ENCODE measurements around the gene SLC5A10.

SLC5A10 gene

DNA sequence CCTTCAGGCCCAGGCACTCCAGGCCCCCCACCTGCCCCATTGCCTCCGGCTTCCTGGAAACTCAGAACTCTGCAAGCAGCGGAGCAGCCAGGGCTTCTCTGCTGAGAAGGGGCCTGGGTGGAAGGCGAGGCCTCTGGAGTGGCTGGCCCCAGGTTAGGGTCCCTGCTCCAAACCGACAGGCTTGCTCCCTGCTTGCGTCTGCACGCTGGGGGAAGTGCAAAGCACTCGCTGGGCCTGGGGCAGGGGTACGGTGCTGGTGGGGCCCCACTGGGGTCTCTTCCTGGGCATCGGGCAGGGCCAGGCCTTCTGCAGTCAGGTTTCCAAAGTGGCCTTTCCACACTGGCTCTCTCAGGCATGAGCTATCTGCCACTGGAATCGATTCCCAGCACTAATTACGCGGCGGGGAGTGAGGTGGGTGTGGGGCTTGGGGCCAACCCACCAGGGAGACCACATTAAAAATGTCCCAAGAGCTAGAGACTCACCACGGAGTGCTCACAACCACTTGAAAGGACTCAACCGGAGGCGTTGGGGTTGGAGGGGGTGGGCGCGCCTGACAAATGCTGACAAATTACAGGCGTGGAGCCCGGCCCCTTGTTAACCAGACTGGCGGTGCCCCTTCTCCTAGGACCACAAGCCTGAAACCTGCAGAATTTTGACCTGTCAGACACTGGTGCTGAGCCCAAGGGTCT lies 34.7 kb downstream of the SLC5A10 start:
- no peak for DNase-seq

DNA sequence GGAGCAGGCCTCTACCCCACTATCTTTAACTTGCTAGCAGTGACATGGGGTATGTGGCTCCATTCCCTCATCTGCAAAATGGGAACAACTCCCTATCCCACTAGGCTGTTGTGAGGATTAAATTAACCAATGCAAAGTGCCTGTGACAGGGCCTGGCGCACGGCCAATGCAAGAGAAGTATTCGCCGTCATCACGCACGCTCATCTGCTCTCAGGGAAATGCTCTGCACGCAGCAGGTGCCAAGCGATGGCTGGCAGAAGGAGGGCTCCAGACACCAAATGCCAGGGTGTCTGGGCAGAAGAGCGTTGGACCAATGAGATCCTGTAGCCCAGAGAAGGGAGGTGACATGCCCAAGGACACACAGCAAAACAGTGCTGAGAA lies 35.3 kb downstream of the SLC5A10 start:
- peak; percentile 49 for DNase-seq

DNA sequence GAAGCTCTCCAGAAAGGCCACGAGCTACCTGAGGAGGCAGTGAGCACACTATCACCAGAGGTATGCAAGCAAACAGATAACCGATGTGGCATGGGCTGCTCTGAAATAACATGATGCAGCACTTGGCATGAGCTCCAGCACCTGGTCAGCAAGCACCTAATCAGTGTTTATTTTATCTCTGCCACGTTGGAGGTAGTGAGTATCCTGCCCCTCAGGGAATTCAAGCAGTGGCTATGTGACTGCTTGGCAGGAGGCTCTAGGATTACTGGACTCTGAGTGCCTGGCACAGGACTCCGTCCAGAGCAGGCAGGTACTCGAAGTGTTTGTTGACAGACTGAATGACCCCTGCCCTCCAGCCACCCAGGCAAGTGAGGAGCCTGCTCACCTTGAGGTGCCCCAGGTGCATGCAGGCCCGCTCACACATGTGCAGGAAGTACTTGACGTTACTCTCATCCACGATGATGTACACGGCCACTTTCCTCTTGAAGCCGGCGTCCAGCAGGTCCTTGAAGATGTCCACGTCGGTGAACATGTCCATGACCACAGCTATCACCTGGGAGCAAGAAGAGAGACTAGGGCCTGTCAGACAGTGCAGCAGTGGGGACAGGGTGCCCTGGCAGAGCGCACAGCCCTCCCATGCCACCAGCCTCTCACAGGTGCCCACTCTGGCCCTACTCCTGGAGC lies 36.0 kb downstream of the SLC5A10 start:
- DNase-seq: no peak

DNA sequence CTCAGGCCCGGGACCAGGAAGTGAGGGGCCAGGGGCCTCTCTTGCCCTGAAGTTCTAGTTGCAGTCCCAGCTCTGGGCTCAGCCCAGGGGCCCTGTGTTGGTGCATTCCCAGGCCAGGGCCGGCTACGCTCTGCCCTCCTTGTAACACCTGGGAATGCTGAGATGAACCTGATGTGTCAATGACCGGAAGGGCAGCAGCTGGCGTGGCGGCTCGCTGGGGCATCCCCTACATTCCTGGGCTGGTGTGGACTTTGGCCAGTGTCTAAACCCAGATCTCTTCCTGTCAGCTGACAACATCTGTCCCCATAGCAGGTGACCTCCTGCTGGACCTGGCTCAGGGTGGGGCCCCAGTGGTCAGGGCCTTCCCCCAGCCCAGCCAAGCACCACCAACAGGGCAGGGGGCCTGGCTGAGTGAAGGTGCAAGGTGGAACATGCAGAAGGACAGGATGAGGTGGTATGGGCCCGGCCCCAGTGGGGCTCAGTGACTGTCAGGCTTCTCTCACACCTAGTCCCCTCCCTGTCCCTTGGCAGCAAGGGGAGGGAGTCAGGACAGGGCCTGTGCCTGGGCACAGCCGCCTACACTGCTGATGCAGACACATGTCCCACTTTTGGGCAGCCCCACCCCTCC lies 36.7 kb downstream of the SLC5A10 start:
- DNase-seq: no peak

DNA sequence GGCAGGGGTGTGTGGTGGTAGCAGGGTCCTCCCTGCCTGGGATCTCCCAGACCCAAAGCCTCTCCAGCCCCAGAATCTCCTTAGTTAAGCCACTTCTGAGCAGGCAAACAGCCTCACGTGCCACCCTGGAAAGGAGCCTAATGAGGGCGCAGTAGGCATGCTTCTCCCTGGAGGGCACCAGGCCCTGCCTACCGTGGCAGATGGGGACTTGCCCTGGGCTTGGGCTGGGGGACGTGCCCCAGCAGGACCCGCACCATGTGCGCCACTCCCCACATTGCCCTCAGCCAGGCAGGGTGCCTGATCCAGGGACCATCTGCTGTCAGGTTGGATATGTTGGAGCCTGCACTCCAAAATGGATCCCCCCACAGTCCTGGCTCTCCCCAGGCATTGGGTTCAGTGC lies 38.4 kb downstream of the SLC5A10 start:
- peak; percentile 96 for DNase-seq

DNA sequence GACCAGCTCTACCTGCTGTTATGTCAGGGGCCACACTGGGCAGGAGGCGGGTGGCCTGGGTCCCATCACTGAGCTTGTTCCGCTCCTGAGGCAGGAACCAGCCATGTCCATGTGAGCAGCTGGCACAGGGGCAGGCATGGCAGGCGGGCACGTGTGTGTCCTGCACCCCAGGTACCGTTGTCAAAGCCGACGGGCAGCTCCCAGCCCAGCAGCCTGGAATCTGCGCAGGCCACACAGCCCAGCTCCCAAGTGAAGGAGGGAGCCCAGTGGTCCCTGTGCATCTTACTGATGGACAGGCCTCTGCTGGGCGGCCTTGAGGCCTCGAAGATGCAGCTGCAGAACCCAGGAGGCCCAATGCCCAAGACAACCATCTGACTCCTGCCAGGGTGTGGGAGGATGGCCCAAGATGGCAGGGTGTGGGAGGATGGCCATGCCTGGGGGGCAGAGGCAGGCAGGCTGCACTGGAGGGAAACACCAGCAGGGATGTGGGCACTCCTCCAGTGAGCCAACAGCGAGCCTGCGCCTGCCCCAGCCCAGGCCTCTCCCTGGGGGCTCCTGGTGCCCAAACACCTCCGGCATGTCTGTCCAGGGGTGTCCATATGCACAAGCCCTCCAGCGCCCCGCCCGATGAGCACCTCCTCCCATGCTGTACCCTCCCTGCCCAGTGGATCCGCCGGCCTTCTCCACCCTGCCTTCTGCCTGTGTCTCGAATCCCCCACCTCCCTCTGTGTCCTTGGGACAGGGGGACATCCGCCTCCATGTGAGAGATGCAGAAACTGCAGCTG lies 39.8 kb downstream of the SLC5A10 start:
- no peak for DNase-seq

DNA sequence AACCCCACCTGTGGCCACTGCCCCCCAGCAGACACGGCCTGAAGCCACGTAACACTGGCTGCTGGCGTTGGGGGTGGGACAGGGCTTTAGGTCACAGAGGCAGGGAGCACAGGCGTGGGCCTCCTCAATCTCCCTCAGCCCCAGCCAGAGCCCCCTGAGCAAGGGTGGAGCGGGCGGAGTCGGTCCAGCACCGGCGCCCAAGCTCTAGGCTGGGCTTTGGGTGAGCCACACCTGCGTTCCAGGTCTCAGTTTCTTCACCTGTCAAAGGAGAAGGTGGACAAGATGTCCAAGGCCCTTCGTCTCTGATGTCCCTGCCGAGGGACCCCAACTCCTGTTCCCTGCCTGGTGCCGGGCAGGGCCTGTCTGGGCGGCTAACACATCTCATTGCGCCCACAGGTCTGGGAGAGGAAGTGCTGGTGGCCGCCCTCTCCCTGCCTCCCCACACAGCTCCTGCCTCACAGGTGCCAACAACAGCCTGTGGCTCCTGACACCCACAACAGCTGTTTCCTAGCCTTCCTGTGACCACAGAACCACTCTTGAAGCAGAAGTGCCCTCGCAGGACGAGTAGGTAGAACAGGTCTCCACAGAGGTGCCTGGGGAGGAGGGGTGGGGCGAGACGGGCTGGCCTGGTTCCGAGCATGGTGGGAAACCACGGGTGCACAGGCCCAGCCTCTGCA lies 40.6 kb downstream of the SLC5A10 start:
- DNase-seq: peak; percentile 9

DNA sequence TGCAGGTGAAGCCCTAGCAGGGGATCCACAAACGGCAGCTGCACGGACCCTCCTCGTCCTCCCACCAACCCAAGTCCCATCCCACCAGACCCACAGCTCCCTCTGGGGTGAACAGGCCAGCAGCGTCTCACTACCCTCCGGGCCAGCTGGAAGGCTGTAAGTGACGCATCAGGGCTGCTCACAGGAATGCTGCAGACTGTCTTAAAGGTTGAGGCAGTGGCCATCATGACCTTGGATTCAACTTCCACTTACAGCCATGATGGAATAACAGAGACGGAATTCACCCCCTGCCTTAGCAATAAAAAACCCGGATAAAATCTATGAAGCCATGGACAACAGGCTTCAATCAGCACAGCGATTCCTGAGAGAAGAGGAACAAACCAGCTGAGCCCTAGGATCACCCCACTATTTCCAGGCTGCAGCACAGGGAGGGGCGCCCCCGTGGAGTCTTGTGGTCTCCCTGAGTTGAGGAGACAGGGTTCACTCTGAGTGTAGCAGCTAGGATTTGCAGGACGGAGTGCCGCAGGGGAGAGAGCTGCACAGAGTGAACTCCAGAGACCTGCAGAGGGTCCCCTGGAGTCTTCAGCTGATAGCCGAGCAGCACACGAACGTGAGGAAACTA lies 42.1 kb downstream of the SLC5A10 start:
- no peak for DNase-seq

DNA sequence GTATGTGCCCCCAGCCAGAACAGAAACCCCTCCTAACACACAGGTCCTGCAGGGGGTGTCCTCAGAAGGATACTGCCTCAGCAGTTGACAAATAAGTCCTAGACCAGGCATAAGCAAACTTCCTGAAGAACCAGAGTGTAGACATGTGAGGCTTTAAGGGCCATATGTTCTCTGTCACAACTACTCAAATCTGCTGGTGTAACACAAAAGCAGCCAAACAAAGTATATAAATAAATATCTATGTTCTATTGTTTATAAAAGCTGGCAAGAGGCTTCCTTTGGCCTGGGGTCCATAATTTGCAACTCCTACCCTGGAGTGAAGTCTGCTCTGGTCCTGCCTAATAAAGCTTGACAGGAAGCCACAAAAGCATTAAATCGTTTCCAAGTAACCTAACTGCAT lies 42.7 kb downstream of the SLC5A10 start:
- no peak for DNase-seq

DNA sequence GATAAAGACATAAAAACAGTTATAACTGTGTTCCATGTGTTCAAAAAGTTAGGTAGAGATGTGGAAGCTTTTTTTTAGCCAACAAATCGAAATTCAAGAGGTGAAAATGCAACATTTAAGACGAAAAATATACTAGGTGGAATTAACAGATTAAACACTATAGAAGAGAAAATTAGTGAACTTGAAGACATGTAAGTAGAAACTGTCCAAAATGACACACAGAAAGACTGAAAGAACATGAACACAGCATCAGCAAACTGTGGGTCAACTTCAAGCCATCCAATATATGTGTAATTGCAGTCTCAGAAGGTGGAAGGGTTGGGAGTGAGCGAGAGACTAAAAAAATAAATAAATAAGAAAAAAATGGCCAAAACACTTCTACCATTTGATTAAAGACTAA lies 43.3 kb downstream of the SLC5A10 start:
- DNase-seq: no peak

DNA sequence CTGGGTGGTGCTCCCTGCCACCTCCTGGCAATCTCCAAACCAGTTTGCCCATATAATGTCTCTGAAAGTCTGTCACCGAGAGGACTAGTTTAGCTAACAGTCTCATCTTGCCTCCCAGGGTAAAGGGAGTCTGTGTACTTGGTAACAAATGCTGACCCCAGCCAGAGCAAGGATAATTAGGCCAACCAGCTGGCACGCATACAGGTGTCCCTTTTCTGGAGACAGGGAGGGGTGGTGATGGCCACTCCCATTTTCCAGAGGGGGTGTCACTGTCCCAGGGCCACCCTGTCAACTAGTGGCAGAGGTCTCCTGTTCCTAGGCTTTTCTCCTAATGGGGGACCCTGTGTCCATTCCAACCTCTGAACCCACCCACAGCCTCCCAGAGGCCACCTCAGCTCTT lies 44.5 kb downstream of the SLC5A10 start:
- DNase-seq: no peak

DNA sequence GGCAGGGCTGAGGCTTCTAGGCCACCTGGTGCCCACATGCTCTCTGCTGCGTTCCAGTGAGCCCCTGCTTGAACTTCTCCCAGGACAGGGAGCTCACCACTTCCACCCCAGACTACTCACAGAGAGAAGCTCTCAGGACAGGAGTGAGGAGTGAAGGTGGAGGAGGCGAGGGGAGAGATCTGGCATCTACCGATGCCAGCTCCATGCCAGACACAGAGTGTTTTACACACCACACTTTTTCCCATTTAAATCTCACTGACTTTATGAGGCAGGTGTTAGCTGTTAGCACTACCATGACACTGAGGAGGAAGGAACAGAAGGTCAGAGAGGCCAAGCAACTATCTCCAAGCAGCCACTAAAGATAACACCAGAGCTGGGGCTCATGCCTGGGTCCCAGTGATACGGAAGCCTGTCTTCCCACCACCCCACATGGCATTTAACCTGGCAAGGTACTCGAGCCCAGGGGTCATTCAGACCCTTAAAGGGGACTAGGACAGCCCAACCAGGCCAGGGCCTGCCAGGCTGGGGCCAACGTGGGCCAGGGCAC lies 45.8 kb downstream of the SLC5A10 start:
- no peak for DNase-seq

DNA sequence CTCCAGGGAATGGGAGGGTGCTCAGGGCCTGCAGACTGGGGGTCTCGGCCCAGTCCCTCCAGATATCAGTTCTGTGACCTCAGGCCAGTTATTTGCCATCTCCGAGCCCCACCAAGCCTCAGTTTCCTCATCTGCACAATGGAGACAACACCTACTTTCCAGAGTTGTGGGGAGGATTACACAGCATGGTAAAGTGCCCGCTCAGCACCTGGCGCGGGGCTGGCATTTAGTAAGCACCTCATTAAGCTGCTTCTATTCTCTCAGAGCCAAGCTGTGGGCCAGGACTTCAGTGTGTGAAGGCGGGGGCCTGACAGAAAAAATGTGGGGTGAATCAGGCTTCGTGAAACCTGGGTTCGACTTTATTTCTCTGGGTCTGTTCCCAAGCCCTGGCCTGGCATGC lies 47.4 kb downstream of the SLC5A10 start:
- no peak for DNase-seq

DNA sequence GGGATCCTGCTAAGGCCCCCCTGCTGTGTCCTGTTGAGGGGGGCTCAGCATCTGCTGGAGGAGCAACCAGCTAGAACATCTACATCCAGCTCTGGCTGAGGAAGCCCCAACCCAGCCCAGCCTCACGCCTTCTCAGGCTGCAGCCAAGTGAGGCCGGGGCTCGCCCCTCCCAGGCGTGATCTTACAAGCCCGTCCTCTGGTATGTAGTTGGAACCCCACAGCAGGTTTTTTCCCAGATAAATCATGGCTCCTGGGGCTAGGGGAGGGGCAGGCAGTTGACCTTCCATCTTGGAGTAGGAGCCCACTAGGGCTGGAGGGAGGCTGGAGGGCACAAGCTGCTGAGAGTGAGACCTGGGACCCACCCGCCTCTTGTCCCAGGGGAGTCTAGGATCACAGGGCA lies 47.9 kb downstream of the SLC5A10 start:
- no peak for DNase-seq

DNA sequence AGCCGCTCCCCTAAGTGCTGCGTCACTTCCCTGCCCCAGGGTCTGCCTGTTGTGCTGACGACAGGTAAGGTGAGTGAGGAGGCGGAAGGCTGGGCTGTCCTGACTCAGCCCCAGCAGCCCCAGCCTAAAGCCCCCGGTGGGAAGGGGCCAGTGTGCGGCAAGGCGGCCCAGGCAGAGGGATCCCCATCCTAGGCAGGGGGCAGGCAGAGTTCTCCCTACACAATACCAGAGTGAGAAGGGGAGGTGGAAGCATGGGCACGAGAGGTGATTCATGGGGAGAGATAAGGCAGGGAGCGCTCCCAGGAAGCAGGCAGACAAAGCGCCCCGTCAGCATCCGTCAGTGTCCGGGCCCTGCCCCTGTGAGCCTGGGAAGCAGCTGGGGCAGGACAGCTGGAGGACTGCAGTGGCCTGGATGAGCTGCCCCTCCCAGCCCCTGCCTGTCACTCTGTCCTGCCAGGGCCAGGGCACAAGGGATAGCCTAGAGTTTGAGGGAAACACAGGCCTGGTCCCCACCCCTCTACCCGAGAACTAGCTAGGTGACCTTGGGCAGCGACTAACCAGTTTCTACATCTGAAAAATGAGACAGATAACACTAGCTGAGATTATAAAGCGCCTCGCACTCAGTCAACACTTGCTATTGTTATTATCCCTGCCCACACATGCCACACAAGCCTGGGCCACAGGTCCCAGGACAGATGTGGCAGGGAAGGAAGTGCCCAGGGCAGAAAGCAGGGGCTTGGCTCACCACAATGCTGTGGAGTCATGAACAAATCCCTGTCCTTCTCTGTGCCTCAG lies 48.8 kb downstream of the SLC5A10 start:
- no peak for DNase-seq

DNA sequence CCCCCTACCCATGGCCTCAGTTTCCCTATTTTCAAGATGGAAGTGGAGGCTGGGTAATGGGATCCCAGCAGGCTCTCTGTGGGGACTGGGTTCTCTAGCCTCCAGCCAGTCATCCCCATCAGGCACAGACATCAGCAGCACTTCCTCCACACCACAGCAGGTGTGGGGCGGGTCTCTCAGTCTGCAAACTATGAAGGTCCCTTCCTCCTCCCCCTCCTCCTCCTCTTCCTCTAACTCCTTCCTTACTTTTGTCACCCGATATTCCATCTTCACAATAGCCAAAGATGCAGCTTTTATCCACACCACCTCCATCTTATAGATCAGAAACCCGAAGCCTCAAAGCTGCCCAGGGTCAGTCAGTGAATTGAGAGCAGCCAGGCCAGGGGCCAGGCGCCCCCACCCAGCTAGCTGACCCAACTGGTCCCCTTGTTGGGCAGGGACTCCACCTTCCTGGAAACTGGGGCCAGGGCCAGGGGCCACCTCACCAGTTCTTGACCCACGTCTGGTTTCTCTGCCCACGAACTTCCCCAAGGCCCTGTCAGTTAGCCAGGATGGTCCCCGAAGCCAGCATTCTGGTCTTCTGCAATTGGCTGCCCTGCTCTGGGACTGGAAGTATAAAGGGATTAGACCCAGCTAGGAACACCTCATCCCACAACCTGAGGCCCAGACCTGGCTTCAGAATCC lies 50.1 kb downstream of the SLC5A10 start:
- DNase-seq: no peak

DNA sequence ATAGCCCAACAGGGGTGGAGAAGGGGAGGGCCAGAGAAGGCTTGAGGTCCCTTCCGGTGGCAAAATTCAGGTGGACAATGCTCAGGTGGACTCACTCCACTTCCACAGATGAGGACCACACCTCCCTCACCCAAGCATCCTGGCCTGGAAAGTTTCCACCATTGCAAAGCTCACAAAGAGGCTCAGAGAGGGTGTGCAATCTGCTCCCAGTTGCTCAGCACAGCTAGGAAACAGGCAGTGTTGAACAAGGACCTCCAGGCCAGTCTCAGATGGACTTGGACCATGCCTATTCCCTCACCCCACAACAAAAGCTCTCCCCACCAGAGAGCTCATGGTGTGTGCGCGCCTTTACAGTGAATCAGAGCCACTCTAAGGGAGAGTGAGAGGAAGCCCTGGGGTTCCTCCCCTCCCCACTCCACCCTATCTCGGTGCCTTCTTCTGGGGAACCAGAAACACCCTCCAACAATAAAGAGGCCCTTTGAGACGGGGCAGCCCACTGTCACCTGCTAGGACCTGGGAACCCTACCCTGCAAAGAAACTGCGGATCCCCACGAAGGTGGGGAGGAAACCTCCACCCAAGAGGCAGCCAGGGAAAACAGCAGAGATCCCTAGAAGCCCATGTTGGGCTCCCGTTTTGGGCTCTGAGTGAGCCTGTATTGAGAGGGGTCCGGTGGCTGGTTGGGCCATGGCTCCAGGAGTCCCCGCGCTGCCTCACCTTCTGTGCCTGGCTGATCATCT lies 51.0 kb downstream of the SLC5A10 start:
- no peak for DNase-seq

DNA sequence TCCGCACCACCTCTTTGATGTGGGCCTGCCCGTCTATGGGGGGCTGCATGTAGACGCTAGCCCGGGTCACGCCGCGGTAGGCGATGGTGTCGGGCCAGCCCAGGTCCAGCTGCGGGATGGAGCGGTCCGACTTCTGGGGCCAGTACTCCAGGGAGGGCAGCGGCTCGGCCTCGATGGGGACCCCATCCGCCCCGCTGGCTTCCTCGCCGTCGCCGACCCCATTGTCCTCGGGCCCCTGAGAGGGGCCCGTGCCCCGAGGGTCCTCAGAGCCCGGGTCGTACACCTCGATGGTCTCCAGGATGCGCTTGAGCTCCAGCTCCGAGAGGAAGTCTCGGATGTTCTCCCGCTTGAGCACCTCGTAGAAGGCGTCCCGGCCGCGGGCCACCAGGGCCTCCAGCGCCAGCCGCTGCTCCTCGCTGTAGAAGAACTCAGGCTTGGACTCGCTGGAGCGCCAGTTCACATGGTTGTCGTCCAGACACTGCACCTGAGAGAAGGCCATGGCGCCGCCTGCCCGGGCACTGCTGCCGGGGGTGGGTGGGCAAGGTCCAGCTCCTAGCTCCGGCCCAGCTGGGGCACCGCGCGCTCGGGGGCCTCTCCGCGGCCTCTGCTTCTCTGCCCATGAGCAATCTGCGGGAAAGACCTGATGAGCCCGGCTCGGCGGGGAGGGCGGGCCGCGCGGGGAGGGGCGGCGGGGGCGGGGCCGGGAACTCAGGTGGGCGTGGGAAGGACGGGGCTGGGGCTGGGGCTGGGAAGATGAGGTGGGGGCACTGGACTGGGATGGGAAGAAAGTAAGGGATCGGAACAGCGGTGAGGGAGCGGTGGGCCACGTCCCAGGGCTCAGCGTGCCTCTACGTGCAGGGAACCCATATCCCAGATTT lies 51.8 kb downstream of the SLC5A10 start:
- DNase-seq: no peak

Data from NCI-H2171 treated with DMSO at 0.1 percent for 48 hours (cell line).